HEK293 (cell line): ENCODE measurements around the gene CYP4V2.

Experiments
- CTCF ChIA-PET: fragments of 350-600 bp; formaldehyde crosslinking; extraction: SDS; loops from one replicate; lab custom pipeline; 2021; ENCODE audit warnings: antibody characterized with exemption; lab: Yijun Ruan, JAX
- POLR2A ChIA-PET: fragments of 300-600 bp; formaldehyde crosslinking; extraction: SDS; loops from one replicate; lab custom pipeline; 2020; ENCODE audit warnings: antibody characterized with exemption, inconsistent platforms; lab: Yijun Ruan, JAX
- H3K27ac ChIP-seq: fragments of 200-500 bp; sonication (Bioruptor generic); 2 replicates; pipeline ENCODE4 v1.5.1; 2014; ENCODE audit warnings: low read depth, low read length, control low read depth, inconsistent platforms; ENCODE audit errors: extremely low read depth
- H3K36me3 ChIP-seq, 2 experiments: fragments of 200-500 bp in 1 of 2; sonication (Bioruptor generic) in 1 of 2; 1 replicate in 1 of 2; 2 replicates in 1 of 2; pipeline ENCODE4 v1.5.1; 2014 to 2017; ENCODE audit warnings: inconsistent platforms in 2 of 2, low read length in 2 of 2; ENCODE audit not compliant: control insufficient read depth in 2 of 2, insufficient read depth in 1 of 2
- H3K4me1 ChIP-seq: fragments of 200-500 bp; sonication (Bioruptor generic); 2 replicates; pipeline ENCODE4 v1.5.1; 2014; ENCODE audit warnings: mild to moderate bottlenecking, low read length, inconsistent platforms; ENCODE audit not compliant: control insufficient read depth, insufficient read depth
- H3K4me3 ChIP-seq: 2 replicates; pipeline ENCODE4 v1.5.1; 2011; ENCODE audit warnings: low read depth, mild to moderate bottlenecking, control low read depth, low read length, moderate library complexity
- H3K9me3 ChIP-seq: fragments of 200-500 bp; sonication (Bioruptor generic); 2 replicates; pipeline ENCODE4 v1.5.1; 2014; ENCODE audit warnings: low read depth, low read length, inconsistent platforms; ENCODE audit not compliant: control insufficient read depth, insufficient read depth
- BCL11A ChIP-seq: fragments of 450-650 bp; formaldehyde crosslinking; IDR thresholded peaks from 2 replicates; pipeline ENCODE4 v1.5.1; 2016; ENCODE audit warnings: low read depth, missing biosample characterization, missing genetic modification characterization
- GLI4 ChIP-seq: fragments of 450-650 bp; formaldehyde crosslinking; IDR thresholded peaks from 2 replicates; pipeline ENCODE4 v1.5.1; 2016; ENCODE audit warnings: missing biosample characterization, missing genetic modification characterization
- SETDB1 ChIP-seq: IDR thresholded peaks from one replicate; pipeline ENCODE4 v1.6.1; 2017; ENCODE audit warnings: mild to moderate bottlenecking, low read length, moderate library complexity, mixed read lengths; ENCODE audit not compliant: insufficient read length
- TSHZ1 ChIP-seq: fragments of 450-650 bp; formaldehyde crosslinking; IDR thresholded peaks from 2 replicates; pipeline ENCODE4 v1.5.1; 2016; ENCODE audit warnings: missing biosample characterization, missing genetic modification characterization, borderline replicate concordance
- YY2 ChIP-seq: fragments of 450-650 bp; formaldehyde crosslinking; IDR thresholded peaks from 2 replicates; pipeline ENCODE4 v1.5.1; 2016; ENCODE audit warnings: missing biosample characterization, missing genetic modification characterization
- ZFP3 ChIP-seq: fragments of 450-650 bp; formaldehyde crosslinking; IDR thresholded peaks from 2 replicates; pipeline ENCODE4 v1.5.1; 2016; ENCODE audit warnings: low read depth, missing biosample characterization, missing genetic modification characterization
- ZFP41 ChIP-seq: fragments of 450-650 bp; formaldehyde crosslinking; IDR thresholded peaks from 2 replicates; pipeline ENCODE4 v1.5.1; 2016; ENCODE audit warnings: missing biosample characterization, missing genetic modification characterization, borderline replicate concordance
- ZIC2 ChIP-seq: fragments of 450-650 bp; formaldehyde crosslinking; IDR thresholded peaks from 2 replicates; pipeline ENCODE4 v1.5.1; 2016; ENCODE audit warnings: missing biosample characterization, missing genetic modification characterization
- ZNF10 ChIP-seq: fragments of 450-650 bp; formaldehyde crosslinking; IDR thresholded peaks from 2 replicates; pipeline ENCODE4 v1.5.1; 2017; ENCODE audit warnings: missing biosample characterization, missing genetic modification characterization
- ZNF114 ChIP-seq: fragments of 450-650 bp; formaldehyde crosslinking; IDR thresholded peaks from 2 replicates; pipeline ENCODE4 v1.5.0; 2017; ENCODE audit warnings: missing biosample characterization, missing genetic modification characterization
- ZNF138 ChIP-seq: fragments of 450-650 bp; formaldehyde crosslinking; IDR thresholded peaks from 2 replicates; pipeline ENCODE4 v1.5.1; 2016; ENCODE audit warnings: missing biosample characterization, missing genetic modification characterization, borderline replicate concordance
- ZNF26 ChIP-seq: fragments of 450-650 bp; formaldehyde crosslinking; IDR thresholded peaks from 2 replicates; pipeline ENCODE4 v1.5.1; 2016; ENCODE audit warnings: missing biosample characterization, missing genetic modification characterization
- ZNF280D ChIP-seq: fragments of 450-650 bp; formaldehyde crosslinking; IDR thresholded peaks from 2 replicates; pipeline ENCODE4 v1.5.1; 2016; ENCODE audit warnings: missing biosample characterization, missing genetic modification characterization
- ZNF324 ChIP-seq: fragments of 450-650 bp; formaldehyde crosslinking; IDR thresholded peaks from 2 replicates; pipeline ENCODE4 v1.5.1; 2016; ENCODE audit warnings: missing biosample characterization, missing genetic modification characterization
- ZNF558 ChIP-seq: fragments of 450-650 bp; formaldehyde crosslinking; IDR thresholded peaks from 2 replicates; pipeline ENCODE4 v1.5.1; 2016; ENCODE audit warnings: missing biosample characterization, missing genetic modification characterization
- ZNF596 ChIP-seq: fragments of 450-650 bp; IDR thresholded peaks from 2 replicates; pipeline ENCODE4 v1.5.0; 2018; ENCODE audit warnings: missing biosample characterization, mild to moderate bottlenecking, missing genetic modification characterization, moderate library complexity
- ZNF704 ChIP-seq: fragments of 450-650 bp; formaldehyde crosslinking; IDR thresholded peaks from 2 replicates; pipeline ENCODE4 v1.5.1; 2016; ENCODE audit warnings: missing biosample characterization, missing genetic modification characterization
- ZNF747 ChIP-seq: fragments of 450-650 bp; formaldehyde crosslinking; IDR thresholded peaks from 2 replicates; pipeline ENCODE4 v1.5.1; 2016; ENCODE audit warnings: missing biosample characterization, missing genetic modification characterization
- ZNF785 ChIP-seq: fragments of 450-650 bp; formaldehyde crosslinking; IDR thresholded peaks from 2 replicates; pipeline ENCODE4 v1.5.1; 2016; ENCODE audit warnings: missing biosample characterization, missing genetic modification characterization
- ZNF837 ChIP-seq: fragments of 450-650 bp; formaldehyde crosslinking; IDR thresholded peaks from 2 replicates; pipeline ENCODE4 v1.5.1; 2016; ENCODE audit warnings: missing biosample characterization, missing genetic modification characterization
- TF ChIP-seq, protein P1 (sequence below): fragments of 450-650 bp; formaldehyde crosslinking; IDR thresholded peaks from 2 replicates; pipeline ENCODE4 v1.5.1; 2016; ENCODE audit warnings: missing biosample characterization, missing genetic modification characterization
- TF ChIP-seq, protein P2 (sequence below): sonication (generic); formaldehyde crosslinking; IDR thresholded peaks from 2 replicates; pipeline ENCODE4 v1.8.1; 2022; ENCODE audit warnings: mild to moderate bottlenecking, moderate library complexity, missing genetic modification reagents

Gene CYP4V2

GRCh38 chr4:186167605-186168004, 23.8 kb upstream of the CYP4V2 start (continued):
- no peak for TF ChIP-seq TSHZ1 (tag by site-specific recombination)
- TF ChIP-seq, protein P1, sequence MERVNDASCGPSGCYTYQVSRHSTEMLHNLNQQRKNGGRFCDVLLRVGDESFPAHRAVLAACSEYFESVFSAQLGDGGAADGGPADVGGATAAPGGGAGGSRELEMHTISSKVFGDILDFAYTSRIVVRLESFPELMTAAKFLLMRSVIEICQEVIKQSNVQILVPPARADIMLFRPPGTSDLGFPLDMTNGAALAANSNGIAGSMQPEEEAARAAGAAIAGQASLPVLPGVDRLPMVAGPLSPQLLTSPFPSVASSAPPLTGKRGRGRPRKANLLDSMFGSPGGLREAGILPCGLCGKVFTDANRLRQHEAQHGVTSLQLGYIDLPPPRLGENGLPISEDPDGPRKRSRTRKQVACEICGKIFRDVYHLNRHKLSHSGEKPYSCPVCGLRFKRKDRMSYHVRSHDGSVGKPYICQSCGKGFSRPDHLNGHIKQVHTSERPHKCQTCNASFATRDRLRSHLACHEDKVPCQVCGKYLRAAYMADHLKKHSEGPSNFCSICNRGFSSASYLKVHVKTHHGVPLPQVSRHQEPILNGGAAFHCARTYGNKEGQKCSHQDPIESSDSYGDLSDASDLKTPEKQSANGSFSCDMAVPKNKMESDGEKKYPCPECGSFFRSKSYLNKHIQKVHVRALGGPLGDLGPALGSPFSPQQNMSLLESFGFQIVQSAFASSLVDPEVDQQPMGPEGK = no peak
- no peak for TF ChIP-seq ZNF26
- no peak for TF ChIP-seq ZFP3 (tag by site-specific recombination)
- TF ChIP-seq ZNF747 (tag by site-specific recombination) = no peak
- no peak for TF ChIP-seq ZIC2 (tag by site-specific recombination)
- TF ChIP-seq ZNF114 (tag by site-specific recombination) = no peak
- no peak for TF ChIP-seq ZNF324 (tag by site-specific recombination)
- TF ChIP-seq ZNF138 (tag by site-specific recombination) = no peak
- TF ChIP-seq ZNF10 (tag by site-specific recombination) = no peak
- TF ChIP-seq ZNF704 = no peak
- TF ChIP-seq, protein P2, sequence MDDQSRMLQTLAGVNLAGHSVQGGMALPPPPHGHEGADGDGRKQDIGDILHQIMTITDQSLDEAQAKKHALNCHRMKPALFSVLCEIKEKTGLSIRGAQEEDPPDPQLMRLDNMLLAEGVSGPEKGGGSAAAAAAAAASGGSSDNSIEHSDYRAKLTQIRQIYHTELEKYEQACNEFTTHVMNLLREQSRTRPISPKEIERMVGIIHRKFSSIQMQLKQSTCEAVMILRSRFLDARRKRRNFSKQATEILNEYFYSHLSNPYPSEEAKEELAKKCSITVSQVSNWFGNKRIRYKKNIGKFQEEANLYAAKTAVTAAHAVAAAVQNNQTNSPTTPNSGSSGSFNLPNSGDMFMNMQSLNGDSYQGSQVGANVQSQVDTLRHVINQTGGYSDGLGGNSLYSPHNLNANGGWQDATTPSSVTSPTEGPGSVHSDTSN (CRISPR knock-in tag) = no peak
- TF ChIP-seq GLI4 = no peak
- TF ChIP-seq SETDB1 = no peak

DNA sequence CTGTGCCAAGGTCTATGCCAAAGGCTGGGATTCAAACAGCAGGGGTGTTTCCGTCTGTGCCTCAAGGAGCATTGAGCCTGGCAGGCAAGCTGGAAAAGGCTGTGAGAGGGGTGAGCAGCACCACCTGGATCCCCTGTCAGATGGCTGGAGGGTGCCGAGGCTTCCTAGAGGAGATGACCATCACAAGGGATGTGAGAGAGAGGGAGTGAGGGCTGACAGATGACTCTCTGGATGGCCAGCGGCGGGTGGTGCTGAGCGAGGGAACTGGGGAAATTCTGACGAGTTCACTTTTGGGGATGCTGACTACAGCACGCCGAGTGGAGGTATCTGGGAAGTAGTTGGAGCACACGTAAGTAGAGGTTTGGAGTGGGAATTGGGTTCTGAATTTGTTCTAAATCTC, 22.6 kb upstream of the CYP4V2 start:
- TF ChIP-seq ZNF837 (tag by site-specific recombination) = no peak
- no peak for TF ChIP-seq ZNF558 (tag by site-specific recombination)
- no peak for TF ChIP-seq ZNF785 (tag by site-specific recombination)
- TF ChIP-seq ZFP41 (tag by site-specific recombination) = no peak
- TF ChIP-seq ZNF596 (tag by site-specific recombination) = no peak
- no peak for TF ChIP-seq BCL11A
- TF ChIP-seq YY2 (tag by site-specific recombination) = no peak
- no peak for TF ChIP-seq ZNF280D (tag by site-specific recombination)
- H3K4me3 ChIP-seq = no peak overlapping the region
- POLR2A ChIA-PET = no interaction called here
- CTCF ChIA-PET = no interaction called here
- H3K36me3 ChIP-seq = no peaks in the 10 kb centered on the region
- no peaks in the 10 kb centered on the region for H3K9me3 ChIP-seq
- H3K27ac ChIP-seq = no peak overlapping the region
- no peaks in the 10 kb centered on the region for H3K4me1 ChIP-seq
